Non-pigmented ciliary epithelial cell (primary cell): ENCODE data around the gene NXN.
A peak's percentile ranks its signal among the peaks of the same experiment; 100 is the strongest.
"Not testable (repeated sequence)": the region's sequence is repeated elsewhere in the genome, so short reads cannot be mapped to it uniquely, and the experiment has no call there.

ENCODE experiments used
- DNase-seq: peaks from one replicate; pipeline ENCODE4 v3.0.0-alpha.2; 2010; ENCODE audit warnings: low read depth

The NXN gene

GRCh38 chr17:1006054-1006453, 26.5 kb upstream of the NXN start:
- no peak for DNase-seq

DNA sequence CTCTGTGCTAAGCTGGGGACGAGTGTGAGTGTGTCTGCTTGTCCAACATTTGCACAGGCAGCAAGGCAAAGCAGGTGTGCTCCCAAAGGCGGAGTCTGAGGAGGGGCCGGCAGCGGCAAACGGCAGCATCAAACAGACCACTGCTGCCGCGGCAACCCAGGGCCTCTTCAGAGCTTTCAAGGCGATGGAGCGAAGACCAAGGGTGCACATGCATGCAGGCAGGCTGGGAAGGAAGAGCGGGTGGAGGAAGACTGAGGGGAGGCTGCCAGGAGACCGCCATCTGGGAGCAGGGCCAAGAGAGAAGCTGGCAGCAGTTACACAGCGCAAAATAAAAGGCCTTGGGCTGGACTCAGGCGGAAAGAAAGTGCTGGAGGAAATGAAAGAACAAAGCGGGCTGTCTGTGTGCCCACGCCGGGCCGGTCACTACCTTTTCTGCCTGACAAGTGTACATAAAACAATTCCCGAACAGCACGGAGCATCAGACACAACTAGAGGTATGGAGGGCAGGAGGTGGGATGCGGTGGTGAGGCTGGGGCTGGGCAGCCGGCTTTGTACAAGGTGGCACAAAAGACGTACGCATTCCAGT, 25.9 kb upstream of the NXN start:
- no peak for DNase-seq

DNA sequence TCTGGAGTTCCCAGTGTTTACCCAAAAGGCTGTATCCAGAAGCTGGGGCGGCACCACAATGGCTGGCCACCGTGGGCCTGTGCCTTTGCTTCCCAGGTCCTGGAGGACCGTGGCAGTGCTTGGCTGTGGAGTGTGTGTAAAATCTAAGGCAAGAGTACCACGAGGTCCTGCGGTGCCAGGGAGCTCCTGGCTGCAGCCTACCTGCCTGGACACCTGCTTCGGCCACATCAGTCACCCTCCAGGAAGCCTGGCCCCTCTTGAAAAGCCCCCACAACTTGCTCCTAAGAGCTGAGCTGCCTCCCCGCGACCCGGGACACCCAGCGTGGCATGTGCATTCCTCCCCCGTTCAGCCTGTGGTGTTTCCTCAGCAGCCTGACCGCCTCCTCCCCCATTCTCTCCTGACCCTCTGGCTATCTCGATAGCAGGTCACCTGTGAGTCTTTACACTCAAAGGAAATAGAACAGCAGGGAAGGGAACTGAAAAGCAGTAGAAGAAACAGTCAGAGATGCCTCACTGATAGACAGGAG, 25.3 kb upstream of the NXN start:
- no peak for DNase-seq

GRCh38 chr17:1003972-1004768, 24.6 kb upstream of the NXN start:
- no peak for DNase-seq

DNA sequence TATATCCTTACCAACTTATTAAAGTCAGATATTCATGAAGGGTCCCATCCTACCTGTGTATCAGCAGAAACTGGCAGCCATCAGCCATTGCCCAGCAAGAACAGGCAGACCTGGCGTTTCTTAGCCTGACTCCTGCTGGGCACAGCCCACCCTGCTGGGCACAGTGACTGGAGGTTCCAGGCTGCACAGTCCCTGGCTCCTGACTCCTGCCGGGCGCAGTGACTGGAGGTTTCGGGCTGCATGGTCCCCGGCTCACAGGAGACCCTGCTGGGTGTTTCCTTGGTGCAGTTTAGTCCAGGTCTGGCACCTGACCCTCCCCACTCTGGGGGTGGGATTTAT, 24.0 kb upstream of the NXN start:
- DNase-seq = no peak

GRCh38 chr17:1002771-1003555, 23.4 kb upstream of the NXN start:
- no peak for DNase-seq

GRCh38 chr17:1002412-1002753, 22.8 kb upstream of the NXN start:
- no peak for DNase-seq

GRCh38 chr17:1001640-1002411, 22.2 kb upstream of the NXN start:
- DNase-seq = no peak

DNA sequence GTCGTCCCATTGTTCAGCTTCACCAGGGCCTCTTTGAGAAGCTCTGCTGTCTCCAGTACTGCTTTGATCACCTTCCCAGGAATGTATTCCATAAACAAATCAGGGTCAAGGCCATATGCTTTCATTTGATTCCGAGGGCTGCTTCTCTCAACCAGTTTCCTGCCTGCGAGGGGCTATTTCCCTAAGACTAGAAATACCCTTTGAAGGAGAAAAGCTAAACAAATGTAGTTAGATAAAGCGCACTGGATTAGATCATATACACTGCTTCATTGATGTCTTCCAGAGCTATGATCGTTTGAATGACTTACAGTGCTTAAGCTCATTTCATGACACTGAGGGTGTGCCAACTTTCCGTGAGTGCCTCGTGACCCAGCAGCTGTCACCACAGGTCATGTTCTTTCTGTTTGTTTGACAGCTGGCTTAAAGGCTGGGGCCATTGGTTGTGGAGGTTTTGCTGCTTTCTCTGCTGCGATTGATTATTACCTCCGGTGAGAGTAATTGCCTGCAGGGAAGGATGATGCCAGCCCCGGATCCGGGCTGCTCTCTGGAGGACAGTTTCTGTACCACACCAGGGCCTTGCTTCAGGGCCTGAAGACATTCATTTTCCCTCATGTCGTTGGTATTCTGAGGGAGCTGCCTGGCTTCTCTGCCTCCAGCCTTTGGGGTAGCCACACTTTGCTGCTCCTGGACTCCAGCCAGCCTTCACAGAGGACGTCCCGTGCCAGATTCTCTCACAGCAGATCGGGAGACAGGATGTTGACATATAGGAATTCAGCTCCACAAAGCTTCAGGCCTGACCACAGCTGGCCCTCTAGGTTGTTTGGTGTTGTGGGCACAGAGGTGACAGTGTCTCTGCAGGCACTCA, 21.3 kb upstream of the NXN start:
- no peak for DNase-seq

DNA sequence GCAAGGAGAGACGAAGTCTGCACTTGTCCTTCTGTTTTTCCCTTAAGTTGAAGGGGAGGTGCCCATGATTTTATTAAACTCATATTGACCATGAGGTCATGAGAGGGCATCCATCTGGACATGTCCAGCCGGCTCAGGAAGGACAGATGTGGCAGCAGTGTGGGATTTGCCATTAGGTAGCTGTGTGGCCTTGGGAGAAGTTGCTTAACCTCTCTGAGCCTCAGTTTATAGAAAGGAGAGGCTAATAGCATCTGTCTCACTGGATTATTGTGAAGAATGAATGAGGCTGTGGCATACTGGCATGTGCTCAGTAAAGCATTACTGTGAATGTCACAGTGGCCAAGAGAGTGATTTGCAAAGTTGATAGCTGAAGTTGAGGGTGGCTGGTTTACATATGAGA, 18.5 kb upstream of the NXN start:
- DNase-seq = no peak

DNA sequence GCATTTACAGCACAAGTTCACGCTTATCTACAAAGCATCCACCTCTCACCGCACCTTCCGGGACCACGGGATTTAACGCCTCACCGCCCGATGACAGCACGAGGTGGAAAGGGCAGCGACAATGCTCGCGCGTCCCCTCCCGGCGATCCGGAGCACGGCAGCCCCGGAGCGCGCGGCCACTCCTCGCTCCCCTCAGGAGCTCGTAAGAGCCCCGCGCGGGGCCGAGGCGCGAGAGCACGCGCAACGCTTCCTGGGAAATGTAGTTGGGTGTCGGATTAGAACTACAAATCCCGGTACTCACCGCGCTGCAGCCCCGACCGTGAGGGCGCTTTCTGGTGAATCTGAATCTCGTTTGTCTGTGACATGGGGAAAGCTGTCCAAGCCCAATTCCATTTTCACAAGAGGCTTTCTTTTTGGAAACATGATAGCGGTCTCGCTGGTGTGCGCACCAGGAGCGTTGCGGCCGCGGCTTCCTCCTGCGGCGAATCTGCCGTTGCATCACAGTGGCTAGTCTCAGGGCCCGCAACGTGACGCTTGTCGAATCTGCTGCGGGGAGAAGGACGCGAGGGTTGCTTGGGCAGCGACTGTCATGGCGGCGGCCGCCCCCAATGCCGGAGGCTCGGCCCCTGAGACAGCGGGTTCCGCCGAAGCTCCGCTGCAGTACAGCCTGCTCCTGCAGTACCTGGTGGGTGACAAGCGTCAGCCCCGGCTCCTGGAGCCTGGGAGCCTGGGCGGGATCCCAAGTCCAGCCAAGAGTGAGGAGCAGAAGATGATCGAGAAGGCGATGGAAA, 17.2 kb upstream of the NXN start, which contains the start of gene TIMM22:
Gene TIMM22, plus strand, starts transcription at position 576 of the 791 bp plus-strand sequence. Its CDS starts 14 bp downstream, at position 590.
- peak; percentile 89 for DNase-seq

GRCh38 chr17:995324-995723, 15.7 kb upstream of the NXN start:
- not testable (repeated sequence) for DNase-seq

GRCh38 chr17:992933-993332, 13.4 kb upstream of the NXN start:
- DNase-seq = no peak

DNA sequence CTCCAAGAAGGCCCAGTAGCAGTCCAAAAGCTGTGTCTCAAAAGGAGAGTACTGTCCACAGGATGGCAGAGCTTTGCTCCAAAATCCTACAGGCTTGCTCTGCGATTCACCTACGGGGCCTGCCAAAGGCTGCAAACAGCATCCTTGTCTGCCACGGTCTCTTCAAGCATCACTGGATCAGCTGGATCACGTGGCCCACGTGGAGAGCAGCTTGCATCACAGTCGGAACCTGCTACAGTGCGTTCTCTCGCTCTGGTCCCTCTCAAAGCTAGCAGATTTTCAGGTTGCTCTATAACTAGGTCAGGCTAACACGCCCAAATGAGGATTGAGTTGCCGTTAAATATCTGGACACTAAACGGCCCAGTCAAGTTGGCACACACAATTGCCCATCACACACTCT, 9.0 kb upstream of the NXN start:
- DNase-seq = no peak

GRCh38 chr17:987931-988330, 8.4 kb upstream of the NXN start:
- no peak for DNase-seq

DNA sequence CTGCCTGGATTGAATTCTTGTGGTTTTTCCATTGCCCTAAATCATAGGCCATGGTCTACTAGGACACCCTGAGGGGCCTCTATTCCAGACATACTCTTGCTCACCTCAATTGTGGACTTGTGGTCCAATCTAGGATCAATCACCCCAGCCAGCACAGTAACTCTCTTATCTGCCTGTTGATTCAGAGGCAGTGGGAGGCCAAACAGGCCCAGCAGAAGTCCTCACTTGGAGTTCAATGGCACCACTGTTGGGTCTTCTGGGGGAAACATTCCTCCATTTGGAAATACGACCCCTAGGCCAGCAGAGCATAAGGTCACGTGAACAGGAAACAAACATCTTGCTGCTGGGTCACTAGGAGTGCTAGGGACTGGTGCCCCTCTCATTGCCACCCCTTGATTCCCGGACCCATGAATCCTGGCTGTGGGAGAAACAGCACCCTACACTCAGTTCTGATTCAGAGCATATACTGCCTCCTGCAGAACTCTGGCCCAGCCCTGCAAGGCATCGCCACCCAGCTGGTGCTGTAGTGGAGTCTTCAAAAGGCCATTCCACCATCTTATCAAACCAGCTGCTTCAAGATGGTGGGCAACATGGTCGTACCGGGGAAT, 6.8 kb upstream of the NXN start:
- DNase-seq = no peak

- no peak for DNase-seq
Observed at GRCh38 chr17:983921-984320, 4.3 kb upstream of the NXN start.

- DNase-seq = no peak
Observed at GRCh38 chr17:981292-981658, 1.7 kb upstream of the NXN start.

DNA sequence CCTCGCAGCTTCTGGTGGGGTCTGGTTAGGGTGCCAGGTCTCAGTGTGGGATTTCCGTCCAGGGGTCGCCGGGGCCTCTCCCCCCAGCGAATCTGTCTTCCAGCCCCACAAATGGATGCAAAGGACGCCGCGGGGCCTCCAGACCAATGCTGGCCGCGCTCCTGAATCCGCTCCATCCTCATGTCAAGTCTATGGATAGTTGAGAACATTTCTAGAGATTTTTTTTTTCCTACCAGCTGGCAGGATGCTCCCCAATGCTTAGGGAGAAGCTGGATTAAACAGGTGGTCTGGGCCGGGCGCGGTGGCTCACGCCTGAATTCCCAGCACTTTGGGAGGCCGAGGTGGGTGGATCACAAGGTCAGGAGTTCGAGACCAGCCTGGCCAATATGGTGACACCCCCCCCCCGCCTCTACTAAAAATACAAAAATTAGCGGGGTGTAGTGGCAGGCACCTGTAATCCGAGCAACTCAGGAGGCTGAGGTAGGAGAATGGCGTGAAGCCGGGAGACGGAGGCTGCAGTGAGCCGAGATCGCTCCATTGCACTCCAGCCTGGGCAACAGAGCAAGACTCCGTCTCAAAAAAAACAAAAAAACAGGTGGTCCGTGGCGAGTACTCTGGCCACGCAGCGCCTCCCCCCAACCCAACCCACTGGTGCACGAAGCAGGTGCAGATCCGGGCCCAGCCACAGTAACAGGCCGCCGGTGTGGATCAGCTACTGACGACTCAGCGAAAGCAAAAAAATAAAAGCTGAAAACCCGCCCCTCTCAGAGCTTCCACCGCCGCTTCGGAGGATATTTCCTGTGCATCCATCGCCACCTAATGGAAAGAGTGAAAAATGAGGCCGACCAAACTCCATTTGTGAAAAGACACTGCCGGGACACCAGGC, 1.1 kb upstream of the NXN start:
- DNase-seq = no peak
